ENCODE measurements around the gene DISP2. TPM values are rescaled to one million over a fixed set of nuclear protein-coding genes. Genes with fewer than 3 reads are reported as not detected.
A peak's percentile ranks its signal among the peaks of the same experiment; 100 is the strongest.

DISP2 gene
- total and polyA plus RNA-seq, 8 donors = 0.14 to 4.1 (median 1.4) TPM

DNA sequence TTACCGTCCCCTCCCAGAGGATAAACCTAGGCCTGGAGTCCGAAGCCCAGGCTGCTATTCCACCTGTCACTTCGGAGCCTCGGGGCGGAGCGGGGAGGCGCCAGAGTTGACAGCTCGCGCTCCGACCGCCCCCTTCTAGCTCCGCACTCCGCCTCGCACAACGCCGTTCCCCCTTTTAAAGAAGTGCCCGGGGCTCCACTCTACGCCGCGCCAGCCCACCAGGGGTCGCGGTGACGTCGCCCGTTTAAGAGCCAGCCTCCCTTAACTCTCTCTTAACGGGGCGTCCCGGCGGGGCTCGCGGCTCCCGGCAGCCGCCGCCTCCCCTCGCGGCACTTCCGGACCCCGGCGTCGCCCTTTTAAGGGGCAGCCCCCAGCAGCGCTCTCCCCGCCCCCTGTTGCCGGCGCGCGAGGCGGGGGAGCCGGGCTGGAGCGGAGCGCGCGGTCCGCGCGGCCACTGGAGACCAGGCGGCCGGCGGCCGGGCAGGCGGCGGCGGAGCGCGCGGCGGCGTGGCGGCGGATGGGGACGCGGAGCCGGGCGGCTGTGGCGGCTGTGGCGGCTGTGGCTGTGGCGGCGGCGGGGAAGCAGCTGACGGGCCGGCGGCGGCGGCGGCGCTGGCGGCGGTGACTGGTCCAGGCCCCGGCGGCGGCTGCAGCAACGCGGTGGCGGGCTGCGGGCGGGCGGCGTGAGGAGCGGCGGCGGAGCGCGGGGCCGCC is 34.6 kb upstream of the DISP2 start, which contains the start of gene INAFM2:
Gene INAFM2 (plus strand): TSS at position 454 of the 714 bp plus-strand sequence. CDS start 364 bp downstream, outside the sequence.
- FAIRE-seq = no peak

DNA sequence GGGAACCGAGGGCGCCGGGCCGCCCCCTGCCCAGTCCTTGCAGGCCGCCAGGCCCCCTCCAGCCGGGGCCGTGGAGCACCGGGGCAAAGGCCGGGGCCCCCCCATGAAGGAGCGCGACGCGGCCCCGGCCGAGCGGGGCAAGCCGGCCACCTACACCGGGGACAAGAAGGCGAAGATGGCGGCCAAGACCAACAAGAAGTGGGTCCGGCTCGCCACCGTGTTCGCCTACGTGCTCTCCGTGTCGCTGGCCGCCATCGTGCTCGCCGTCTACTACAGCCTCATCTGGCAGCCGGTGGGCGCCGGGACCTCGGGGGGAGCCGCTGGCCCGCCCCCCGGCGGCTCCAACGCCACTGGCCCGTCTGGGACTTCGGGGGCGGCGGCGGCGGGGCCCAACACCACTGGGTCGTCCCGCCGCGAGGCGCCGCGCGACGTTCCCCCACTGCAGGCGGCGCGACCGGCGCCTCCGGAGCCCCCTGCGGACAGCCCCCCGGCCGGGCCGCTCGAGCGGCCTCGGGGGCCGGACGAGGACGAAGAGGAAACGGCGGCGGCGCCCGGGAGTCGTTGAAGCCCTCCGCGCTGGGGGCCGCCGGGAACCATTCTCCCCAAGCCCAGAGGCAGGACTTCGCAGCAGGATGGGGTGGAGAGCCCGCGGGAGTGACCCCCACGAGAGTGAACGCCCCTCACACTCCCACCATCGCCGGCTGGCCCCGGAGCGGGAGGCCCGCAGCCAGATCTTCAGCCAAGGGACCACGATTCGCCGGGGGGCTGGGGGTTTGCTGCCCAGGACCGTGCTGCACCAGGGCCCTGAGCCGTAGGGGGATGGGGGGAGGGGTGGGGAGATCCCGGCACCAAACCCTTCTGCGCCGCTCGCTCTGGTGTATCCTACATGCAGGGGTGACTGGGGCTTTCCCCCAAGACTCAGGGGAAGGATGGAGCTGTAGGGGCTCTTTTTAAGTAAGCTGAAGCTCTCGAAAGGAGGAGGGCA is 33.8 kb upstream of the DISP2 start:
- intact Hi-C loops (cut with DNase I) = no loop called here
- FAIRE-seq = no peak
- WGBS, 2 donors = 0 to 1% methylated on average over 59 to 101 of the region's 101 CpGs
- Histone ChIP-seq H3K9me3 (no peaks in the 10 kb centered on the region), H3K27me3 (no peaks in the 10 kb centered on the region), H3K4me1 (peaks cover 9 to 18% (median 12%) of the 10 kb centered on the region in 3 donors), H3K4me3 (peak overlapping the region; percentile 49 to 86 (median 80)), H3K27ac (peak overlapping the region in 2 of 4 donors; percentile 57 to 64), H3K36me3 (no peaks in the 10 kb centered on the region)
- TF ChIP-seq, protein P1, sequence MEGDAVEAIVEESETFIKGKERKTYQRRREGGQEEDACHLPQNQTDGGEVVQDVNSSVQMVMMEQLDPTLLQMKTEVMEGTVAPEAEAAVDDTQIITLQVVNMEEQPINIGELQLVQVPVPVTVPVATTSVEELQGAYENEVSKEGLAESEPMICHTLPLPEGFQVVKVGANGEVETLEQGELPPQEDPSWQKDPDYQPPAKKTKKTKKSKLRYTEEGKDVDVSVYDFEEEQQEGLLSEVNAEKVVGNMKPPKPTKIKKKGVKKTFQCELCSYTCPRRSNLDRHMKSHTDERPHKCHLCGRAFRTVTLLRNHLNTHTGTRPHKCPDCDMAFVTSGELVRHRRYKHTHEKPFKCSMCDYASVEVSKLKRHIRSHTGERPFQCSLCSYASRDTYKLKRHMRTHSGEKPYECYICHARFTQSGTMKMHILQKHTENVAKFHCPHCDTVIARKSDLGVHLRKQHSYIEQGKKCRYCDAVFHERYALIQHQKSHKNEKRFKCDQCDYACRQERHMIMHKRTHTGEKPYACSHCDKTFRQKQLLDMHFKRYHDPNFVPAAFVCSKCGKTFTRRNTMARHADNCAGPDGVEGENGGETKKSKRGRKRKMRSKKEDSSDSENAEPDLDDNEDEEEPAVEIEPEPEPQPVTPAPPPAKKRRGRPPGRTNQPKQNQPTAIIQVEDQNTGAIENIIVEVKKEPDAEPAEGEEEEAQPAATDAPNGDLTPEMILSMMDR (IDR thresholded peaks at IDR 0.05) = no peak
- peak in 4 of 6 donors; percentile 45 to 82 (median 68) for DNase-seq
- peak in 1 of 4 donors; percentile 3 for ATAC-seq

More for the DNA sequence above, 34.6 kb upstream of the DISP2 start, which contains the start of gene INAFM2:
- intact Hi-C loops (cut with DNase I) = no loop called here
- peak within 1 kb of the TSS; percentile 49 to 86 (median 80) for H3K4me3 ChIP-seq
- peak within 1 kb of the TSS in 3 of 4 donors; percentile 55 to 74 (median 64) for H3K27ac ChIP-seq
- DNase-seq (peak; percentile 87 to 96 (median 92)), ATAC-seq (peak; percentile 90 to 95 (median 90))
- no peaks in the 10 kb centered on the region for H3K27me3 ChIP-seq
- H3K9me3 ChIP-seq = no peaks in the 10 kb centered on the region
- peaks cover 9 to 18% (median 12%) of the 10 kb centered on the region in 3 donors for H3K4me1 ChIP-seq
- TF ChIP-seq, protein P1 (IDR thresholded peaks at IDR 0.05) = peak; percentile 39 to 50 (median 46)
- WGBS, 2 donors = 0 to 1% methylated on average over 43 to 103 of the region's 103 CpGs
- no peaks in the 10 kb centered on the region for H3K36me3 ChIP-seq

DNA sequence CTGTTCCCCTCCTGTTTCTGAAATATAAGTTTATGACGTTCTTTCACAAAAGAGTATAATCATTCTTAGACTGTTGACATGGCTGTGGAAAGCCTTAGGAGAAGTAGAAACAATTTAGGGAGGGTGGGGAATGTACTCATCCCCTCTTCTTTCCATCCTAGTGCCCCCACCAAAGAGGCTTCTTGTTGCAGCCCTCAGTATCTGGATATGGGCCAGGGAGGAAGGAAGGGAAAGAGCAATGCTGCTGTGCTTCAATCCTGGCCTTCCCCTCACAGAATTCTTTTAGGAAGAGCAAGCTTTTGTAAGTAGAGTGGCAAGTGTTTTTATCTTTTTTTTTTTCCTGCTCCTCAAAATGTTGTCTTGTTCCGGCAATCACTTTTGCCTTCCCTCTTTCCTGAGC is 32.8 kb upstream of the DISP2 start:
- Histone ChIP-seq H3K4me3 (peak overlapping the region in 2 of 4 donors; percentile 81 to 86), H3K4me1 (peaks cover 9 to 18% (median 12%) of the 10 kb centered on the region in 3 donors), H3K9me3 (no peaks in the 10 kb centered on the region), H3K36me3 (no peaks in the 10 kb centered on the region), H3K27ac (no peak overlapping the region), H3K27me3 (no peaks in the 10 kb centered on the region)
- intact Hi-C loops (cut with DNase I) = no loop called here
- FAIRE-seq = no peak
- no peak for ATAC-seq
- no peak for DNase-seq
- 66% methylated on average over 2 of the region's 2 CpGs for WGBS, 2 donors
- TF ChIP-seq, protein P1 (IDR thresholded peaks at IDR 0.05) = no peak

DNA sequence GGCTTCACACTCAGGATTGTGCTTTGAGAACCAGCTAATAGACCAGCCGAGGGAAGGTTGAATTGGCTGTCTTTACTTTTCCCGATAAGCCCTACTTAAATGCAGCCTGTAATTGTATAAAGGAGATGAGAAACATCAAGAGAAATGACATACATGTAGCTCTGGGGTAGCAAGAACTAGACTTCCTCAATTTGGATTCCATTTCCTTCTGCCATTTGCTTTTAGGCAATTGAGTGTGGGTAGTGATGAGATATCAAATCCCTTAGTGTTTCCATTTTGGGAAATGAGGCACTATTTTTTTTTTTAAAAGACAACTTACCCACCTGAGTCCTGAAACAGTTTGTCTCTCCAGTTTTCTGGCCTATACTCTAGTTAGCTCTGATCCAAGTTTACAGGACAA is 32.3 kb upstream of the DISP2 start:
- TF ChIP-seq, protein P1 (IDR thresholded peaks at IDR 0.05) = no peak
- Histone ChIP-seq H3K36me3 (no peaks in the 10 kb centered on the region), H3K27ac (no peak overlapping the region), H3K4me3 (peak overlapping the region in 1 of 4 donors; percentile 86), H3K27me3 (no peaks in the 10 kb centered on the region), H3K9me3 (no peaks in the 10 kb centered on the region), H3K4me1 (peaks cover 9 to 15% (median 12%) of the 10 kb centered on the region in 3 donors)
- intact Hi-C loops (cut with DNase I) = no loop called here
- DNase-seq (no peak), ATAC-seq (no peak), FAIRE-seq (no peak)
- whole genome bisulfite sequencing, 2 donors = 95 to 97% methylated on average over 2 of the region's 2 CpGs

Data from pancreas (tissue), 10 donors.